Hepatocyte (in vitro differentiated cells): Measurements from ENCODE around the gene SPATA2L.

ENCODE experiments used
- CTCF ChIP-seq: fragments of 200-600 bp; sonication (generic); IDR thresholded peaks from 2 replicates; pipeline ENCODE4 v1.5.1; 2016; ENCODE audit warnings: antibody characterized with exemption, mild to moderate bottlenecking; ENCODE audit not compliant: poor library complexity
- EZH2phosphoT487 ChIP-seq: fragments of 200-600 bp; sonication (generic); IDR thresholded peaks from one replicate; pipeline ENCODE4 v1.6.1; 2018; ENCODE audit warnings: antibody characterized with exemption, mild to moderate bottlenecking, low read depth, moderate library complexity; ENCODE audit not compliant: unreplicated experiment, severe bottlenecking

- TF ChIP-seq CTCF (no peak), EZH2phosphoT487 (no peak)
Measured at GRCh38 chr16:89720813-89721545, 19.5 kb upstream of the SPATA2L start, which contains the start of the genes VPS9D1 and ZNF276.
